Prostate gland (tissue), 2 donors: Measurements from ENCODE around the gene NAA60. TPM values are rescaled to one million over a fixed set of nuclear protein-coding genes. Genes with fewer than 3 reads are reported as not detected.

Source experiments
- DNase-seq: peaks from one replicate; pipeline ENCODE4 v3.0.0-alpha.2; 2019; ENCODE audit warnings: low spot score
- H3K27ac ChIP-seq, 2 donors: fragments of 200-600 bp; sonication (generic); 2 replicates each; pipeline ENCODE4 v1.5.1; 2017 to 2019
- H3K27me3 ChIP-seq: fragments of 200-600 bp; sonication (generic); replicated peaks from 2 replicates; pipeline ENCODE4 v1.5.1; 2019; ENCODE audit not compliant: insufficient read depth
- H3K36me3 ChIP-seq, 2 donors: fragments of 200-600 bp; sonication (generic); 1 replicate in 1 of 2; 2 replicates in 1 of 2; pipeline versions ENCODE4 v1.5.1 to v1.8.1; 2017 to 2019
- H3K4me1 ChIP-seq: fragments of 200-600 bp; sonication (generic); replicated peaks from 2 replicates; pipeline ENCODE4 v1.5.1; 2019
- H3K4me3 ChIP-seq, 2 donors: fragments of 200-600 bp; sonication (generic); 2 replicates each; pipeline ENCODE4 v1.5.1; 2017 to 2019
- H3K9me3 ChIP-seq: fragments of 200-600 bp; sonication (generic); 2 replicates; pipeline ENCODE4 v1.5.1; 2017
- POLR2A ChIP-seq: fragments of 450-650 bp; IDR thresholded peaks from one replicate; pipeline ENCODE4 v1.6.1; 2016; ENCODE audit warnings: antibody characterized with exemption, mild to moderate bottlenecking
- POLR2AphosphoS5 ChIP-seq: sonication (generic); formaldehyde crosslinking; IDR thresholded peaks from one replicate; pipeline ENCODE4 v1.6.1; 2017; ENCODE audit warnings: antibody characterized with exemption
- WGBS: methylation state at CpG from one replicate; pipeline ENCODE4 v1.1.5; 2018; 5-methylcytosine and 5-hydroxymethylcytosine counted together
- intact Hi-C: fragments of 100-400 bp; cut with DNase I; formaldehyde crosslinking; loops from one replicate; pipeline ENCODE4 v1.14.2; 2022
- total RNA-seq, 2 donors: library from RNA; depleted of rRNA; stranded (reverse); fragments of >200 nt; gene quantifications; one replicate each; pipeline ENCODE4 v1.1.0, GENCODE V29; 2016
- TF ChIP-seq, protein P1 (sequence below), 4 experiments: fragments of 200-600 bp in 2 of 4; fragments of 450-650 bp in 2 of 4; sonication (generic) in 2 of 4; IDR thresholded peaks; 1 replicate in 3 of 4; 2 replicates in 1 of 4; pipeline ENCODE4 v1.5.1; 2016 to 2019; ENCODE audit warnings: antibody characterized with exemption in 4 of 4, mild to moderate bottlenecking in 2 of 4, moderate library complexity in 2 of 4

The NAA60 gene
- total RNA-seq, 2 donors from 2014 or later: 48.1 to 99.2 TPM

DNA sequence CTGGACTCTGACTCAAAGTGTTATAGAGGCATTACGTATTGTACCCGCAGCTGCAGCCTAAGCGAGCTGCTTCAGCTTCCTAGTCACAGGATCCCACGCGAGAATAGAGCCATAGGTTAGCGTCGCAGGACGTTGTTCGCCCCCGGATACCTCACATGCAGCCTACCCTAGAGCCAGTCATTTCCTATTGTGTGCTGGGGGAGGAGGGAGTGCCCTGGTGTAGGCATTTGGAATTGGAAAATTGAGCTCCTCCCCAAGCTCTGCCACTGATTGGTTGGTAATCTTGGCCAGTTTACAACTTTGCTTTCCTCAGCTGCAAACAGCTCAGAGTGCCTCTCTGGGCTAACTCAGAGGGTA, 530 bp downstream of the NAA60 start:
- H3K27me3 ChIP-seq: no peaks in the 10 kb centered on the region
- TF ChIP-seq, protein P1, sequence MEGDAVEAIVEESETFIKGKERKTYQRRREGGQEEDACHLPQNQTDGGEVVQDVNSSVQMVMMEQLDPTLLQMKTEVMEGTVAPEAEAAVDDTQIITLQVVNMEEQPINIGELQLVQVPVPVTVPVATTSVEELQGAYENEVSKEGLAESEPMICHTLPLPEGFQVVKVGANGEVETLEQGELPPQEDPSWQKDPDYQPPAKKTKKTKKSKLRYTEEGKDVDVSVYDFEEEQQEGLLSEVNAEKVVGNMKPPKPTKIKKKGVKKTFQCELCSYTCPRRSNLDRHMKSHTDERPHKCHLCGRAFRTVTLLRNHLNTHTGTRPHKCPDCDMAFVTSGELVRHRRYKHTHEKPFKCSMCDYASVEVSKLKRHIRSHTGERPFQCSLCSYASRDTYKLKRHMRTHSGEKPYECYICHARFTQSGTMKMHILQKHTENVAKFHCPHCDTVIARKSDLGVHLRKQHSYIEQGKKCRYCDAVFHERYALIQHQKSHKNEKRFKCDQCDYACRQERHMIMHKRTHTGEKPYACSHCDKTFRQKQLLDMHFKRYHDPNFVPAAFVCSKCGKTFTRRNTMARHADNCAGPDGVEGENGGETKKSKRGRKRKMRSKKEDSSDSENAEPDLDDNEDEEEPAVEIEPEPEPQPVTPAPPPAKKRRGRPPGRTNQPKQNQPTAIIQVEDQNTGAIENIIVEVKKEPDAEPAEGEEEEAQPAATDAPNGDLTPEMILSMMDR (IDR thresholded peaks at IDR 0.05): peak in 1 of 4 experiments; percentile 32
- no peak for TF ChIP-seq POLR2AphosphoS5
- no peaks in the 10 kb centered on the region for H3K9me3 ChIP-seq
- no peaks in the 10 kb centered on the region for H3K36me3 ChIP-seq
- no peak for DNase-seq
- no peaks in the 10 kb centered on the region for H3K4me1 ChIP-seq
- 67% methylated on average over 10 of the region's 10 CpGs for whole genome bisulfite sequencing
- H3K27ac ChIP-seq: peak overlapping the region; percentile 57 to 61
- peak overlapping the region; percentile 47 for H3K4me3 ChIP-seq
- intact Hi-C loops: no loop called here

DNA sequence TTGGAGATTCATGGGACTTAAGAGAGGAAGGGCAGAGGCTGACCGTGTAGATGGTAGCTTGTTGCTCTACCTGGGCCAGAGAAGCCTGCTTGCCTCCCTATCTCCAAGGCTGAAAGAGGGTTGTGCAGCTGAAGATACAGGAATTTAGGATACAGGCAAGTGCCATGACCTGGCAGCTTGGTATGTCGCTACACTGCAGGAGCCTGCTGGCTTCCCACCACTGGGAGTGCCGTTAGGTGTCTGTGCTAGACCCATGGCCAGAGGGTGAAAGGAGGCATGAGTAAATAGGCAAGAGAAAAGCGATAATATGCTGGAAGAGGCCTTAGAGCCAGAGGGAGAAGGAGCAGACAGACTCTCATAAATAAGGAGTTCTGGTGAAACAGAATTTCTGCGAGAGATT, 10.6 kb downstream of the NAA60 start:
- H3K27ac ChIP-seq: no peak overlapping the region
- no peak for TF ChIP-seq POLR2AphosphoS5
- TF ChIP-seq POLR2A: no peak
- TF ChIP-seq, protein P1 (IDR thresholded peaks at IDR 0.05): no peak
- H3K4me1 ChIP-seq: peaks cover 10% of the 10 kb centered on the region
- no peaks in the 10 kb centered on the region for H3K9me3 ChIP-seq
- DNase-seq: no peak
- no peaks in the 10 kb centered on the region for H3K27me3 ChIP-seq
- whole genome bisulfite sequencing: 77% methylated on average over 5 of the region's 5 CpGs
- H3K4me3 ChIP-seq: no peak overlapping the region
- intact Hi-C loops: no loop called here
- H3K36me3 ChIP-seq: no peaks in the 10 kb centered on the region

- Histone ChIP-seq H3K27me3 (no peaks in the 10 kb centered on the region), H3K36me3 (no peaks in the 10 kb centered on the region), H3K4me3 (no peak overlapping the region), H3K9me3 (no peaks in the 10 kb centered on the region), H3K27ac (no peak overlapping the region), H3K4me1 (peaks cover 16% of the 10 kb centered on the region)
- DNase-seq: no peak
- 84% methylated on average over 10 of the region's 10 CpGs for WGBS
- intact Hi-C loops: no loop called here
- TF ChIP-seq POLR2AphosphoS5 (no peak), POLR2A (no peak)
- TF ChIP-seq, protein P1 (IDR thresholded peaks at IDR 0.05): no peak
Measured at GRCh38 chr16:3454631-3455147, 11.2 kb downstream of the NAA60 start.

DNA sequence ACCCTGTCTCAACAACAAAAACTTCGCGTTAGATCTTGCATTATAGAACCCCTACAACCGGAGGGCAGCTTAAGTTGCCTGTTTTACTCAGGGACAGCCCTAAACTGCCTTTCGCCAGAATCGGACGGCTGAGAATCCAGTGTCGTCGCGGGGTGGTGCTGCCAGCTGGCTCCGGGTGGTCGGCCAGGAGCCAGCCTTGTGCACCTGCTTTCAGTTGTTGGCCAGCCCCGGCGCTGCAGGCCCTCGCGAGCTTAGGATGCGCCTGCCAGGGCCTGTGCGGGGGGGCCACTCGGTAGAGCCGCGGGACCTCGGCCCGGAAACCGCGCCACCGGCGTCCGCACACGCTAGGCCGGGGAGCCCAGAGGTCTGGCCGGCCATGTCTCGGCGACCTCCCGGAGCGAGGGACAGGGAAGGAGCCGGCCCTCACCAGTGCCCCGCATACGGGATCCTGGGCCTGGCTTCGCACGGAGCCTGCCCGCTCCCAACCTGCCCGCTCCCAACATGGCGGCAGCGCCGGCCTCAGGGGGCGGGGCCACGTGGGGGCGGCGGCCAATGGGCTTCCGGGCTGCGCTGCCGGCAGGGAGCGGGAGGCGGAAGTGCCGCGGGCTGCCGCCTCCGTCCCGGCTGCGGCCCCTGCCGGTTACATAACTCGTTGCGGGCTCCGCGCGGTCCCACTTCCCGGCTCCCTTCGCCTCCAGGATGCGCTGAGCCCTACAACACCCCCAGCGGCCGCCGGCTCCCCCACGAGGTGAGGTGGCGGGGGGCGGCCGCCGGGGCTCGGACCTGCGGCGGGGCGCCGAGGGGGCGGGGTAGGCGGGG, 14.2 kb downstream of the NAA60 start:
- no peaks in the 10 kb centered on the region for H3K9me3 ChIP-seq
- peaks cover 21% of the 10 kb centered on the region for H3K4me1 ChIP-seq
- DNase-seq: peak; percentile 85
- no peaks in the 10 kb centered on the region for H3K36me3 ChIP-seq
- peak overlapping the region; percentile 78 to 81 for H3K4me3 ChIP-seq
- WGBS: 1% methylated on average over 53 of the region's 83 CpGs
- no peak for TF ChIP-seq POLR2AphosphoS5
- TF ChIP-seq, protein P1 (IDR thresholded peaks at IDR 0.05): peak; percentile 43 to 71 (median 54)
- peak; percentile 14 for TF ChIP-seq POLR2A
- peak overlapping the region; percentile 93 to 97 for H3K27ac ChIP-seq
- H3K27me3 ChIP-seq: no peaks in the 10 kb centered on the region
- intact Hi-C loops: loop anchor here (2.0 kb wide), 2 partner anchors 57 to 193 kb away; partner anchors contain the start of genes ZNF174 and ZSCAN32
